ENCODE results near the gene UGP2. TPM values are rescaled to one million over a fixed set of nuclear protein-coding genes. Genes with fewer than 3 reads are reported as not detected.

Gene UGP2
- total and polyA plus RNA-seq, 2 donors (not counting 1 experiment from before 2014, with no cell fraction given): 19.1 to 68.8 TPM

GRCh38 chr2:63796366-63796765 is 45.3 kb upstream of the UGP2 start:
- 100% methylated on average over 1 of the region's 1 CpG for WGBS (ENCODE audit: insufficient coverage)

GRCh38 chr2:63796796-63797195 is 44.9 kb upstream of the UGP2 start:
- no peaks in the 10 kb centered on the region for H3K27me3 ChIP-seq (replicated peaks in 1 of 4; ENCODE audit: control extremely low read depth in 1 of 4, control insufficient read depth in 3 of 4, insufficient read depth in 4 of 4, low read length in 3 of 4)
- H3K36me3 ChIP-seq (replicated peaks in 1 of 2; ENCODE audit: control extremely low read depth in 1 of 2, control insufficient read depth in 1 of 2, extremely low read depth in 1 of 2, insufficient read depth in 2 of 2, low read length in 1 of 2): no peaks in the 10 kb centered on the region
- H3K4me1 ChIP-seq (ENCODE audit: control insufficient read depth in 2 of 2, insufficient read depth in 2 of 2, low read length in 2 of 2): no peaks in the 10 kb centered on the region
- WGBS (ENCODE audit: insufficient coverage): 90% methylated on average over 2 of the region's 3 CpGs
- ChIA-PET POLR2A (no interaction called here), CTCF (interaction anchor here (0.8 kb wide), 1 partner anchor 64 kb away, joined by 3 read pairs; no protein-coding TSS in a partner anchor)
- Mint-ChIP-seq H3K4me3 (no peak overlapping the region), H3K27ac (no peak overlapping the region), H3K4me1 (no peaks in the 10 kb centered on the region), H3K9me3 (ENCODE audit: insufficient read depth) (peaks cover 3% of the 10 kb centered on the region), H3K27me3 (no peaks in the 10 kb centered on the region)
- DNase-seq: no peak
- H4K20me1 ChIP-seq (ENCODE audit: control insufficient read depth, insufficient read depth, low read length, poor library complexity, severe bottlenecking): no peaks in the 10 kb centered on the region
- ATAC-seq (ENCODE audit: low read depth): no peak
- intact Hi-C loops (cut with micrococcal nuclease): no loop called here
- H3K4me2 ChIP-seq (replicated peaks; ENCODE audit: low read depth, low read length, poor library complexity, severe bottlenecking): no peak overlapping the region
- TF ChIP-seq CTCF (IDR thresholded peaks at IDR 0.05) (no peak), EZH2 (IDR thresholded peaks at IDR 0.05; ENCODE audit: borderline replicate concordance, insufficient read depth, low read depth, low read length, poor library complexity, severe bottlenecking) (no peak)
- no peak overlapping the region for H3K9ac ChIP-seq (ENCODE audit: low read length)
- H2AFZ ChIP-seq (ENCODE audit: insufficient read depth, low read depth, low read length, poor library complexity, severe bottlenecking): no peak overlapping the region
- H3K9me3 ChIP-seq (ENCODE audit: control extremely low read depth in 1 of 3, control insufficient read depth in 2 of 3, insufficient read depth in 1 of 3, low read length in 2 of 3): peaks cover 0 to 2% (median 1%) of the 10 kb centered on the region in 3 donors
- no peak overlapping the region for H3K4me3 ChIP-seq (ENCODE audit: control extremely low read depth in 1 of 5, extremely low read depth in 1 of 5, insufficient read depth in 1 of 5, low read depth in 2 of 5, low read length in 4 of 5)
- no peak overlapping the region for H3K27ac ChIP-seq (ENCODE audit: low read length in 2 of 2)
- no peaks in the 10 kb centered on the region for H3K79me2 ChIP-seq (ENCODE audit: control insufficient read depth, insufficient read depth, low read length)

More at GRCh38 chr2:63796366-63796765, 45.3 kb upstream of the UGP2 start:
- no peak overlapping the region for H2AFZ ChIP-seq (ENCODE audit: insufficient read depth, low read depth, low read length, poor library complexity, severe bottlenecking)
- intact Hi-C loops (cut with micrococcal nuclease): no loop called here
- CTCF ChIA-PET: no interaction called here
- Mint-ChIP-seq H3K9me3 (ENCODE audit: insufficient read depth) (peaks cover under 1% of the 10 kb centered on the region), H3K27me3 (no peaks in the 10 kb centered on the region), H3K4me3 (no peak overlapping the region), H3K4me1 (no peaks in the 10 kb centered on the region), H3K27ac (no peak overlapping the region)
- DNase-seq (no peak), ATAC-seq (ENCODE audit: low read depth) (no peak)
- no peak overlapping the region for H3K9ac ChIP-seq (ENCODE audit: low read length)
- no peaks in the 10 kb centered on the region for H3K36me3 ChIP-seq (replicated peaks in 1 of 2; ENCODE audit: control extremely low read depth in 1 of 2, control insufficient read depth in 1 of 2, extremely low read depth in 1 of 2, insufficient read depth in 2 of 2, low read length in 1 of 2)
- TF ChIP-seq EZH2 (IDR thresholded peaks at IDR 0.05; ENCODE audit: borderline replicate concordance, insufficient read depth, low read depth, low read length, poor library complexity, severe bottlenecking) (no peak), CTCF (IDR thresholded peaks at IDR 0.05) (no peak)
- no peaks in the 10 kb centered on the region for H4K20me1 ChIP-seq (ENCODE audit: control insufficient read depth, insufficient read depth, low read length, poor library complexity, severe bottlenecking)
- H3K4me2 ChIP-seq (replicated peaks; ENCODE audit: low read depth, low read length, poor library complexity, severe bottlenecking): no peak overlapping the region
- H3K79me2 ChIP-seq (ENCODE audit: control insufficient read depth, insufficient read depth, low read length): no peaks in the 10 kb centered on the region
- H3K27me3 ChIP-seq (replicated peaks in 1 of 4; ENCODE audit: control extremely low read depth in 1 of 4, control insufficient read depth in 3 of 4, insufficient read depth in 4 of 4, low read length in 3 of 4): no peaks in the 10 kb centered on the region
- H3K9me3 ChIP-seq (ENCODE audit: control extremely low read depth in 1 of 3, control insufficient read depth in 2 of 3, insufficient read depth in 1 of 3, low read length in 2 of 3): peaks cover 0 to 2% (median 0%) of the 10 kb centered on the region in 3 donors
- no peak overlapping the region for H3K27ac ChIP-seq (ENCODE audit: low read length in 2 of 2)
- POLR2A ChIA-PET: no interaction called here
- H3K4me1 ChIP-seq (ENCODE audit: control insufficient read depth in 2 of 2, insufficient read depth in 2 of 2, low read length in 2 of 2): no peaks in the 10 kb centered on the region
- no peak overlapping the region for H3K4me3 ChIP-seq (ENCODE audit: control extremely low read depth in 1 of 5, extremely low read depth in 1 of 5, insufficient read depth in 1 of 5, low read depth in 2 of 5, low read length in 4 of 5)

Measured in B cell (primary cell).